ENCODE measurements around the gene ARF4.

ARF4 gene

GRCh38 chr3:57594144-57594543, 3.0 kb downstream of the ARF4 start:
- Histone ChIP-seq H3K4me2 (ENCODE audit: low read depth, low read length) (peak overlapping the region; percentile 97; the same call in 1 of the 2 replicates), H4K20me1 (ENCODE audit: insufficient read depth, low read length) (peaks cover 18% of the 10 kb centered on the region), H3K79me2 (ENCODE audit: low read length) (peaks cover 88% of the 10 kb centered on the region), H3K4me1 (ENCODE audit: low read length) (peaks cover 14% of the 10 kb centered on the region; the same call in 1 of the 2 replicates), H2AFZ (ENCODE audit: low read length) (no peak overlapping the region), H3K9ac (ENCODE audit: low read length) (peak overlapping the region; percentile 99; the same call in 1 of the 2 replicates), H3K4me3 (ENCODE audit: low read length) (no peak overlapping the region), H3K27me3 (replicated peaks; ENCODE audit: insufficient read depth, low read length) (no peaks in the 10 kb centered on the region), H3K27ac (ENCODE audit: low read length) (no peak overlapping the region), H3K9me2 (replicated peaks; ENCODE audit: insufficient read depth, low read length) (no peaks in the 10 kb centered on the region), H3K36me3 (replicated peaks; ENCODE audit: insufficient read depth, low read length) (no peaks in the 10 kb centered on the region; the same call in 1 of the 2 replicates), H3F3A (ENCODE audit: insufficient read depth, low read length) (peaks cover 21% of the 10 kb centered on the region), H3K9me3 (replicated peaks; ENCODE audit: insufficient read depth, low read length) (no peaks in the 10 kb centered on the region)
- DNase-seq = no peak
- TF ChIP-seq EZH2 (optimal IDR thresholded peaks at IDR 0.05; ENCODE audit: low read depth, low read length) (no peak), EZH2phosphoT487 (IDR thresholded peaks at IDR 0.05; ENCODE audit: low read length) (no peak), CTCF (IDR thresholded peaks at IDR 0.05; ENCODE audit: low read length) (no peak)

- H3K9me2 ChIP-seq (replicated peaks; ENCODE audit: insufficient read depth, low read length) = no peaks in the 10 kb centered on the region
- H3K27me3 ChIP-seq (replicated peaks; ENCODE audit: insufficient read depth, low read length) = no peaks in the 10 kb centered on the region
- no peak overlapping the region for H3K4me3 ChIP-seq (ENCODE audit: low read length)
- no peak overlapping the region for H3K4me2 ChIP-seq (ENCODE audit: low read depth, low read length)
- peaks cover 95% of the 10 kb centered on the region for H3K79me2 ChIP-seq (ENCODE audit: low read length)
- no peaks in the 10 kb centered on the region for H3K9me3 ChIP-seq (replicated peaks; ENCODE audit: insufficient read depth, low read length)
- H3K4me1 ChIP-seq (ENCODE audit: low read length) = peaks cover 14% of the 10 kb centered on the region; the same call in 1 of the 2 replicates
- H2AFZ ChIP-seq (ENCODE audit: low read length) = no peak overlapping the region
- peaks cover 18% of the 10 kb centered on the region for H4K20me1 ChIP-seq (ENCODE audit: insufficient read depth, low read length)
- no peak for TF ChIP-seq EZH2phosphoT487 (IDR thresholded peaks at IDR 0.05; ENCODE audit: low read length)
- TF ChIP-seq CTCF (IDR thresholded peaks at IDR 0.05; ENCODE audit: low read length) = no peak
- TF ChIP-seq EZH2 (optimal IDR thresholded peaks at IDR 0.05; ENCODE audit: low read depth, low read length) = no peak
- no peak for DNase-seq
- no peak overlapping the region for H3K27ac ChIP-seq (ENCODE audit: low read length)
- no peak overlapping the region for H3K9ac ChIP-seq (ENCODE audit: low read length)
- H3K36me3 ChIP-seq (replicated peaks; ENCODE audit: insufficient read depth, low read length) = no peaks in the 10 kb centered on the region; the same call in 1 of the 2 replicates
- peaks cover 12% of the 10 kb centered on the region for H3F3A ChIP-seq (ENCODE audit: insufficient read depth, low read length)
Measured at GRCh38 chr3:57592306-57592705, 4.8 kb downstream of the ARF4 start.

GRCh38 chr3:57587905-57588304, 9.2 kb downstream of the ARF4 start:
- Histone ChIP-seq H3K9ac (ENCODE audit: low read length) (no peak overlapping the region), H3F3A (ENCODE audit: insufficient read depth, low read length) (no peaks in the 10 kb centered on the region), H3K9me2 (replicated peaks; ENCODE audit: insufficient read depth, low read length) (no peaks in the 10 kb centered on the region), H3K27me3 (replicated peaks; ENCODE audit: insufficient read depth, low read length) (no peaks in the 10 kb centered on the region), H2AFZ (ENCODE audit: low read length) (no peak overlapping the region), H3K79me2 (ENCODE audit: low read length) (peaks cover 97% of the 10 kb centered on the region), H4K20me1 (ENCODE audit: insufficient read depth, low read length) (peaks cover 22% of the 10 kb centered on the region), H3K4me3 (ENCODE audit: low read length) (no peak overlapping the region), H3K4me1 (ENCODE audit: low read length) (0 out of 2 replicates have a peak, but pooled peaks cover 4% of the 10 kb centered on the region), H3K36me3 (replicated peaks; ENCODE audit: insufficient read depth, low read length) (no peaks in the 10 kb centered on the region; the same call in none of the 2 replicates), H3K27ac (ENCODE audit: low read length) (no peak overlapping the region), H3K9me3 (replicated peaks; ENCODE audit: insufficient read depth, low read length) (no peaks in the 10 kb centered on the region), H3K4me2 (ENCODE audit: low read depth, low read length) (no peak overlapping the region)
- no peak for DNase-seq
- TF ChIP-seq CTCF (IDR thresholded peaks at IDR 0.05; ENCODE audit: low read length) (no peak), EZH2phosphoT487 (IDR thresholded peaks at IDR 0.05; ENCODE audit: low read length) (no peak), EZH2 (optimal IDR thresholded peaks at IDR 0.05; ENCODE audit: low read depth, low read length) (no peak)
